Central memory CD8-positive, alpha-beta T cell (primary cell): ENCODE measurements around the gene CRHR2.

Experiments used
- ATAC-seq: fragments of 150-1000 bp; cut with Tn5 transposase; replicated peaks from 2 replicates; pipeline ENCODE4 v1.10.0; 2022; ENCODE audit warnings: mild to moderate bottlenecking, moderate FRiP score, moderate number of reproducible peaks; ENCODE audit not compliant: poor library complexity, severe bottlenecking; ENCODE audit errors: extremely low read depth
- DNase-seq, 2 donors: peaks; one replicate each; pipeline ENCODE4 v3.0.0; 2021; ENCODE audit warnings: low spot score in 2 of 2
- H3K27ac Mint-ChIP-seq: one replicate; pipeline ENCODE4 v1.8.0; 2022; ENCODE audit warnings: low read depth, mild to moderate bottlenecking, moderate library complexity, mixed read lengths
- H3K27me3 Mint-ChIP-seq: one replicate; pipeline ENCODE4 v1.8.0; 2022; ENCODE audit warnings: mixed read lengths
- H3K36me3 Mint-ChIP-seq: one replicate; pipeline ENCODE4 v1.8.0; 2022; ENCODE audit warnings: mild to moderate bottlenecking, moderate library complexity, mixed read lengths; ENCODE audit not compliant: insufficient read depth
- H3K4me1 Mint-ChIP-seq: one replicate; pipeline ENCODE4 v1.8.0; 2022; ENCODE audit warnings: mixed read lengths
- H3K4me3 Mint-ChIP-seq: one replicate; pipeline ENCODE4 v1.8.0; 2022; ENCODE audit warnings: mild to moderate bottlenecking, moderate library complexity, mixed read lengths
- H3K9me3 Mint-ChIP-seq: one replicate; pipeline ENCODE4 v1.8.0; 2022; ENCODE audit warnings: mixed read lengths

The CRHR2 gene

GRCh38 chr7:30682212-30683083, at the start of gene CRHR2:
TSS of gene CRHR2 (minus strand) at chr7:30682456. CDS start at chr7:30682280, 176 bp downstream.
- DNase-seq (no peak), ATAC-seq (peak; percentile 66)
- Mint-ChIP-seq H3K27ac (no peak within 1 kb of the TSS), H3K36me3 (peaks cover 2% of the 10 kb centered on the region), H3K9me3 (no peaks in the 10 kb centered on the region), H3K4me3 (peak within 1 kb of the TSS; percentile 68), H3K27me3 (peaks cover 96% of the 10 kb centered on the region), H3K4me1 (peaks cover 17% of the 10 kb centered on the region)

DNA sequence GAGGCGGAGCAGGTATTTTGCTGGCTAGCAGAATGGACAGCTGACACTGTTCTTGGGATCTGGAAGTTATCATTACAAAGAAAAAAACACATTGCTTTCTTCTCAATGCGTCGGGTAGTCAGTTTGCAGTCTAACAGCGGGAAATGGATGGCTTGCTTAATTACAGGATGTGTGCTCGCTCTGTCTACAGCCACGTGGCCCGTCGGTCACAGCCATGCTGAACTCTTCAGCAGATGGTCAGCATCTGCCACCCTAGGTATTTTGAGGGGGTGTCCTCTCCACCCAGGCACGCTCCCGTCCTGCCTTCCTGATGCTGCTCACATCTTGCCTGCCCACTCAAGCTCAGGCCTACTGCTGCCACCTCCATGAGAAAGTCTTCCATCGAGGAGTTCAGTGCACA, 49.3 kb upstream of the CRHR2 start:
- ATAC-seq = no peak

DNA sequence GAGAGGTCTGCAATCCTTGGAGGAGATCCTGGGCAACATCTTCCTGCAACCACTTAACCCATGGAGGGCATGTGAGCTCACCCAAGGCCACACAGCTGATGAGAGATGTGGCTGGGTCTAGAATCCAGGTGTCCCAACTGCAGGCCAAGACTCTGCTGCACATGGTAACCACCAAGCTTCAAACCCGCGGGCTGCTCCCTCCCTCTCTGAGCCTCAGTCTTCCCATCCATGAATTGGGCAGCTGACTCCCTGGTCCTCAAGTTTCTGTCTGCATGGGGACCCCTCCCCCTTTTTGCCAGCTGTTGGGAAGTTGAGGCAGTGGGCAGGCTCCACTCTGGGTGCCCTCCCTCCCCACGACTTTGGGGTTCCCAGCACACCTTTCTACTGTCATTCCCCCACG, 48.7 kb upstream of the CRHR2 start:
- Mint-ChIP-seq H3K9me3 (no peaks in the 10 kb centered on the region), H3K4me1 (peaks cover 48% of the 10 kb centered on the region), H3K27me3 (no peaks in the 10 kb centered on the region), H3K36me3 (peaks cover 2% of the 10 kb centered on the region), H3K27ac (no peak overlapping the region), H3K4me3 (no peak overlapping the region)
- ATAC-seq = no peak
- no peak for DNase-seq

More for the DNA sequence above, 49.3 kb upstream of the CRHR2 start:
- Mint-ChIP-seq H3K4me3 (no peak overlapping the region), H3K27ac (no peak overlapping the region), H3K4me1 (peaks cover 42% of the 10 kb centered on the region), H3K36me3 (peaks cover 2% of the 10 kb centered on the region), H3K9me3 (no peaks in the 10 kb centered on the region), H3K27me3 (no peaks in the 10 kb centered on the region)
- DNase-seq = no peak

- DNase-seq (no peak), ATAC-seq (no peak)
- no peaks in the 10 kb centered on the region for H3K9me3 Mint-ChIP-seq
- no peak overlapping the region for H3K27ac Mint-ChIP-seq
- no peak overlapping the region for H3K4me3 Mint-ChIP-seq
- H3K36me3 Mint-ChIP-seq = peaks cover 2% of the 10 kb centered on the region
- H3K4me1 Mint-ChIP-seq = peaks cover 54% of the 10 kb centered on the region
- H3K27me3 Mint-ChIP-seq = no peaks in the 10 kb centered on the region
These were observed 47.8 kb upstream of the CRHR2 start for GRCh38 chr7:30730097-30730496.

DNA sequence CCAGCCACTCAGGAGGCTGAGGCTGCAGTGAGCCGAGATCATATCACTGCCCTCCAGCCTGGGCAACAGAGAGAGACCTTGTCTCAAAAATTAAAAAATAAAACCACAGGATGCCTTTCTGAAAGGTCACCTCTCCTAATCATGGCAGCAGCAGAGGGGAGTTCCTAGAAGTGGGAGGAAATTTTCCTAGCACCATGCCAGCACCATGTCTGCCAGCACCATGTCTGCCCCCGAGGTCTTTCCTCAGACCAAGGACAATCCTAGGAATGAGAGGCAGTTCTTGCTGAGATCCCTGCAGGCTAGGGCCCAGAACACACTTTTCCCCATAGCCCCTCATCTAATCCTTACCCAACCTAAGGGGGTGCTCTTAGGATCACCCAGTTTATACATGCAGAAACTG, 47.4 kb upstream of the CRHR2 start:
- ATAC-seq (no peak), DNase-seq (no peak)
- Mint-ChIP-seq H3K4me1 (peaks cover 50% of the 10 kb centered on the region), H3K27me3 (no peaks in the 10 kb centered on the region), H3K36me3 (peaks cover 2% of the 10 kb centered on the region), H3K4me3 (no peak overlapping the region), H3K9me3 (no peaks in the 10 kb centered on the region), H3K27ac (no peak overlapping the region)

DNA sequence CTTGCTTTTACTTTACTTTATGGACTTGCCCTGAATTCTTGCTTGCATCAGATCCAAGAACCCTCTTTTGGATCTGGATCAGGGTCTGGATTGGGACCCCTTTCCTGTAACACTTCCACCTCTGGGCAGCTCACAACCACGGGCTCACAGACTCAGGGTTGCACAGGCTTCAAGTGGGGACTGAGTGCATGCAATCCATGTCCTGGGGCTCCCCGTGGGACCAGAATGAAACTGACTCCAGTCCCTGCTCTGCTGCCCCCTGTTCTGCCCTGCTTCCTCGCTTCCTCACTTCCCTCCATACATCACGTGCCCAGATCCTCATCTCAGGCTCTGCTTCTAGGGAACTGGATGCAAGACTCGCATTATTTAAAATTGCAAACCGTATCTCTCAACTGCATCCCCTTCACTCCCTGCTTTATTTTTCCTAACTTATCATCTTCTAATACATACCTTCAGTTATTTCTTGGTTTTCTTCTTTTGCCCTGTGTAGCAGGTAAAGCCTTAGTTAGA, 46.4 kb upstream of the CRHR2 start:
- Mint-ChIP-seq H3K27me3 (no peaks in the 10 kb centered on the region), H3K4me3 (peak overlapping the region; percentile 21), H3K4me1 (peaks cover 45% of the 10 kb centered on the region), H3K27ac (peak overlapping the region; percentile 5), H3K9me3 (no peaks in the 10 kb centered on the region), H3K36me3 (peaks cover 2% of the 10 kb centered on the region)
- DNase-seq = no peak
- ATAC-seq = no peak

- Mint-ChIP-seq H3K36me3 (peaks cover 2% of the 10 kb centered on the region), H3K27ac (peak overlapping the region; percentile 33), H3K9me3 (no peaks in the 10 kb centered on the region), H3K4me3 (peak overlapping the region; percentile 82), H3K27me3 (no peaks in the 10 kb centered on the region), H3K4me1 (peaks cover 44% of the 10 kb centered on the region)
- DNase-seq = peak; percentile 33 to 46
- ATAC-seq = peak; percentile 95
These were observed 45.0 kb upstream of the CRHR2 start for GRCh38 chr7:30727061-30727945.

- peak; percentile 9 for ATAC-seq
- no peak for DNase-seq
- Mint-ChIP-seq H3K4me3 (peak overlapping the region; percentile 82), H3K27me3 (no peaks in the 10 kb centered on the region), H3K4me1 (peaks cover 44% of the 10 kb centered on the region), H3K36me3 (peaks cover 2% of the 10 kb centered on the region), H3K9me3 (no peaks in the 10 kb centered on the region), H3K27ac (peak overlapping the region; percentile 33)
These were observed 44.2 kb upstream of the CRHR2 start for GRCh38 chr7:30726296-30727006.

- ATAC-seq = no peak
These were observed 41.5 kb upstream of the CRHR2 start for GRCh38 chr7:30723776-30724175.

GRCh38 chr7:30722671-30723070, 40.4 kb upstream of the CRHR2 start:
- Mint-ChIP-seq H3K27me3 (no peaks in the 10 kb centered on the region), H3K4me3 (no peak overlapping the region), H3K36me3 (peaks cover 4% of the 10 kb centered on the region), H3K27ac (no peak overlapping the region), H3K4me1 (peaks cover 26% of the 10 kb centered on the region), H3K9me3 (peaks cover 18% of the 10 kb centered on the region)
- ATAC-seq = no peak
- DNase-seq = no peak

More at GRCh38 chr7:30723776-30724175, 41.5 kb upstream of the CRHR2 start:
- peaks cover 37% of the 10 kb centered on the region for H3K4me1 Mint-ChIP-seq
- peaks cover 2% of the 10 kb centered on the region for H3K36me3 Mint-ChIP-seq
- H3K4me3 Mint-ChIP-seq = no peak overlapping the region
- H3K27me3 Mint-ChIP-seq = no peaks in the 10 kb centered on the region
- no peak overlapping the region for H3K27ac Mint-ChIP-seq
- DNase-seq = no peak
- H3K9me3 Mint-ChIP-seq = peaks cover 8% of the 10 kb centered on the region

GRCh38 chr7:30722187-30722586, 39.9 kb upstream of the CRHR2 start:
- Mint-ChIP-seq H3K36me3 (peaks cover 4% of the 10 kb centered on the region), H3K9me3 (peaks cover 21% of the 10 kb centered on the region), H3K27ac (no peak overlapping the region), H3K27me3 (no peaks in the 10 kb centered on the region), H3K4me3 (no peak overlapping the region), H3K4me1 (peaks cover 22% of the 10 kb centered on the region)
- DNase-seq (no peak), ATAC-seq (no peak)

DNA sequence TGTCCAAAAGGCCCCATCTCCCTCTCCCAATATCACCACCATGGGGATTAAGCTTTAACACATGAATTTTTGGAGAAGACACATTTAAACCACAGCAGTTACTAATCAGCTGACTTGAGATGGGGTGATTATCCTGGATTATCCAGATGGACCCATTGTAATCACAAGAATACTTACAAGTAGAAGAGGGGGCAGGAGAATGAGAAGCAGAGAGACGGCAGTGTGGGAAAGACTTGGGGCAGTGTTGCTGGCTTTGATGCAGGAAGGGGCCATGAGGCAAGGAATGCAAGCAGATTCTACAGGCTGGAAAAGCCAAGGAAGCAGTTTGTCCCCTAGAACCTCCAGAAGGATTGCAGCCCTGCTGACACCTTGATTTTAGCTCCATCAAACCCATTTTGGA, 39.0 kb upstream of the CRHR2 start:
- Mint-ChIP-seq H3K27me3 (no peaks in the 10 kb centered on the region), H3K4me1 (peaks cover 12% of the 10 kb centered on the region), H3K4me3 (no peak overlapping the region), H3K36me3 (peaks cover 4% of the 10 kb centered on the region), H3K9me3 (peaks cover 25% of the 10 kb centered on the region), H3K27ac (no peak overlapping the region)
- ATAC-seq (no peak), DNase-seq (no peak)
